GM18867 (cell line): ENCODE measurements around the gene ERCC1.

Experiments used
- ATAC-seq: cut with Tn5 transposase; IDR thresholded peaks from one replicate; pipeline ENCODE4 v1.9.1; 2021; ENCODE audit warnings: mild to moderate bottlenecking, moderate library complexity; ENCODE audit not compliant: unreplicated experiment

Gene ERCC1

GRCh38 chr19:45370410-45371204 is 53.1 kb downstream of the ERCC1 start, which contains the start of gene ERCC2:
TSS of gene ERCC2 (minus strand) at chr19:45370573. CDS start at chr19:45370540, 33 bp downstream.
- peak; percentile 96 for ATAC-seq

DNA sequence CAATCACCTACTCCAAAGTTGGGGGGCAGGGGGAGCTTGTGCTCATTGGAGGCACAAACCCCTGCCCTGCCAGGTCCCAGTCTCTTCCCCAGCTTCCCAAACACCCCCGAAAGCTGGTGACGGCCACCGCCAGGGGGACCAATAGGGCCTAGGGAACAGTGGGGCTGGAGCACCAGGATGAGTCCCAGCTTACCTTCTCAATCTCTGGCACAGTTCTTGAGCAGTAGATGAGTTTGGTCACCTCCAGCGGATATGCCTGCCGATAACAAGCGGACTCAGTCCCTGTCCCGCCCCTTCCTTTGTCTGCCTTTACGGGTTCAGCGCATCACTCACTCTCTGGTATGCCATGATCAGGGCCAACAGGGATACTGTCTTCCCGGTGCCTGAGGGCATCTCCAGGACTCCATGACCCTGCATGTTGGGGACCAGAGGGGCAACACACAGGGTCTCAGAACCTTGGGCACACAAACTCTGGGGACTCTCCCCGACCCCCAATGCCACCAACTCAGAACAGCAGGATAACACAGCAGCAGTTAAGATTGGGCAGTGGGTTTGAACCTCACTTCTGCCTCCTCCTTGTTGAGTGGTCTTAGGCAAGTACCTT is 54.9 kb downstream of the ERCC1 start:
- no peak for ATAC-seq

DNA sequence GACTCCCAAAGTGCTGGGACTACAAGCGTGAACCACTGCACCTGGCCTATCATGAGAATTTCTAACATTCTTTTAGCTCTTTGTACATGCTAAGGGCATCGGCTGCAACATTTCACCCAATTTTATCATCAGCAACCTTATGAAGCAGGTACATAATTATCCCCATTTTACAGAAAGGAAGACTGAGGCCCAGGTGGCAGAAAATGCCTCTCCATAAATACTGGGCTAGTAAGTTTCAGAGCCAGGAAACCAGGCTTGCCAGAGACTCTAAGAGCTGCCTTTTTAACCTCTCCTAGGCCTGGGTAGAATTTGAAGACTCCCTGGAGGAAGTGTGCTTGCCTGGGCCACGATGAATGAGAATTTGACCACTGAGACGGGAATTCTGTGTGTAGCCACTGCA is 55.6 kb downstream of the ERCC1 start:
- ATAC-seq: no peak

DNA sequence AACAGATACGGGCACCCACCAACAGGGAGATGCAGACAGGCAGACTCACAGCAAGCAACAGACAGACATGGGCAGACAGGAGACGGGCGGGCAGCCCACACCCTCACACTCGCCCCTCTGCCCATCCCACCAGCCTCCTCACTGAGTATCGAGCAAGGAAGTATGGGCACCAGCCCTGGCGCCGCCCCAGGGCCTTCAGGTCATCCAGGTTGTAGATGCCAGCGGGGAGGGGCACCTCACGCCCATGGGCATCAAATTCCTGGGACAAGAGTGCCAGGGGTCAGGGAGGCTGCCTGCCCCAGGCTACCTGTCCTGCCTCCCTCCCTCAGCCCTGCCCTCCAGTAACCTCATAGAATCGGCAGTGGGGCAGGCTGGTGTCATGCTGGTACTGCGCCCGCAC is 59.0 kb downstream of the ERCC1 start:
- ATAC-seq: no peak

- no peak for ATAC-seq
Measured at GRCh38 chr19:45363861-45364459, 59.8 kb downstream of the ERCC1 start.

DNA sequence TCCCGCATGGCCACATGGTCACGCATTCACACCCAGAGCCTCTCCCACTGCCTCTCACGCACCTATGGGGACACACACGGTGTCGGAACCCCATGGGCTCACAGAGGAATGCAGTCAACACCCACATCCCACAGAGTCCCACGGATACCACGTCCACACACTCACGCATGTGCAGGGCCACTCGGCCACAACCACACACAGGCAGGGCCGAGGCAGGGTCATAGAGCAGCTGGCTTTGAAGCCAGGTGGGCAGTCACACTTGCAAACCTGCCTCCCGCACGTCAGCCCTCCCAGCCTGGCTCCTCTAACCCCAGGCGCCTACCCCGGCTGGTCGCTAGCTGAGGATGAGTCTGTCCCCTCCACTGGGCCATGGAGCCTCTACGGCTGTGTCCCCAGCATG is 61.4 kb downstream of the ERCC1 start:
- no peak for ATAC-seq

DNA sequence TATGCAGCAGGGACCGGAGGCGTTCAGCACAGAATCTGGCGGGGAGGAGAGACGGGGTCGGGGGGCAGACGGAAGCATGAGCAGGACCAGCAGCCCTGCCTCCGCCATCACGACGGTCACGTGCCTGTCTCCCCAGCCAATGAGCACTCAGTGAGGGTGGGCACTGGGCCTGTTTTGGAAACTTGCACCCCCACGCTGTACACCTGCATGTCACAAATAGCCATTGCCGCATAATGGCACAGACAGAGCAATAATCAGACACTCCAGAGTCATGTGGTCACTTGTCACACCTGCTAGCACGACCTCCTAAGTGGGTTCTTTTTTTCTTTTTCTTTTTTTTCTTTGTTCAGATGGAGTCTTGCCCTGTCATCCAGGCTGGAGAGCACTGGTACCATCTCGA is 62.1 kb downstream of the ERCC1 start:
- ATAC-seq: no peak

DNA sequence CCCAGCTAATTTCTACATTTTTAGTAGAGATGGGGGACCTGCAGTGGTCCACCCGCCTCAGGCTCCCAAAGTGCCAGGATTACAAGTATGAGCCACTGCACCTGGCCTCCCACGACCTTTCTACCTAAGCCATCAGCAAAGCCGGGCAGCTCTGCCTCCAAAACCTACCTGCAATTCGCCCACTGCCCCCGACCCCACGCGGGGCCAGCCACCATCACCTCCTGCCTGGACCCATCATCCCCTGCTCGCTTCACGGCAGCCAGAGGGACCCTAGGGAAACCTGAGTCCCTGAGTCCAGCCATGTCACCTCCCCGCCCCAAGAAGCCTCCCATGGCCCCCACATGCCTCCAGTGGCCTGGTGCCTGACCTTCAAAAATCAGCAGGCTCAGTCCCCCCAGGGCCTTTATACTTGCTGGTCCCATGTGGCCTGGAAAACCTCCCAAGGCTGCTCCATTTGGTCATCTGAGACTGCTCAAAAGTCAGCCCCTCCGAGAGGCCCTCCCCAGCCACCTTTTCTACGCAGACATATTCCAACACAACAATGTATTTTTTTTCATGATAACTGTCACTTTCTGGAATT is 65.4 kb downstream of the ERCC1 start:
- ATAC-seq: no peak

DNA sequence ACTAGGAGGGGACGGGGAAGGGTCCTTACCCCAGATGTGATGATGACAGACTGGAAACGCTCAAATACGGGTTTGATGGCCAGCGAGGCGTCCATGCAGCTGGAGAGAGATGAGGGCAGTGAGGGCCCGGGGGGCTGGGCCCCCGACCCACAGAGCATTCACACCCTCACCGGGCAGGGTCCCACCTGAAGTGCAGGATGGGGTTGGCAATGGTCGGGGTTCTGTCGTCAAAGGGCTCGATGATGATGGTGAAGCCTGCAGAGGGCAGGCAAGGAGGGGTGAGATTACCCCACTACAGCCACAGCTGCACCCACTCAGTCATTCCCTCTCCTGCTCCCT is 66.3 kb downstream of the ERCC1 start:
- ATAC-seq: no peak
